ENCODE measurements around the gene NEO1.

The NEO1 gene

DNA sequence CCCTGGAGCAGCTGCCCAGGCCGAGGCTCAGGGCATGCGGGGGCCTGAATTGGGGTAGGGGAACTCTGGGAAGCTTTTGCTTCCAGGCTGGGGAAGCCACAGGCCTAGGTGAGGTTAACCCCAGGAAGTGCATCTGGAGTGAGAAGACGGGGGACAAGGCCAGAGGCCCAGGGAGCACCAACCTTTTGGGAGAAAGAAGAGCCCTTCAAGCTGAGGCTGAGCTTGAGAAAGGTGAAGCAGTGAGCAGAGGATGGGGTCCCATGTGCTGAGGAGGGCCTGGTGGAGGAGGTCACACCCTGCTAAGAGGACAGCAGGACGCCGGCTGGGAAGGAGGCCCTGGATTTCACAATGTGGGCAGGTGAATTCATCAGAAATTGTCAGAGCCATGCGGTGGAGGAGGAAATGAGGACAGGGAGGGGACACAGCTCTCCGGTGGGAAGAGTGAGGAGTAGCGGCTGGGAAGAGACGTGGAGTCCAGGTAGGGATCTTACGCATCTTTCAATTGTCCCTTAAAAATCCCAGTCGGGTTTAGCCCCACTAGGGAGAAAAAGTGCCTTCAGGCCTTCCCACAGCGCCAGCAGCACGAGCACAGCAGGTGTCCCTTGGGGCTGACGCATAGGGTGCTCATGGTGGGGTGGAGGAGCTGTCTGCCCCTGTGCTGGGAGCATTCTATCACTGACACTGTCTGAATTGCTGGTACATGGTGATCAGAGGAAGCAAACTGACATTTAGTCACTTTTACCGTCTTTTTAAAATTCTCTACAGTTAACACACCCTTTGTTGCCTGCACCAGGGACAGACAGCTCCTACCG lies 265.6 kb downstream of the NEO1 start:
- DNase-seq = no peak

DNA sequence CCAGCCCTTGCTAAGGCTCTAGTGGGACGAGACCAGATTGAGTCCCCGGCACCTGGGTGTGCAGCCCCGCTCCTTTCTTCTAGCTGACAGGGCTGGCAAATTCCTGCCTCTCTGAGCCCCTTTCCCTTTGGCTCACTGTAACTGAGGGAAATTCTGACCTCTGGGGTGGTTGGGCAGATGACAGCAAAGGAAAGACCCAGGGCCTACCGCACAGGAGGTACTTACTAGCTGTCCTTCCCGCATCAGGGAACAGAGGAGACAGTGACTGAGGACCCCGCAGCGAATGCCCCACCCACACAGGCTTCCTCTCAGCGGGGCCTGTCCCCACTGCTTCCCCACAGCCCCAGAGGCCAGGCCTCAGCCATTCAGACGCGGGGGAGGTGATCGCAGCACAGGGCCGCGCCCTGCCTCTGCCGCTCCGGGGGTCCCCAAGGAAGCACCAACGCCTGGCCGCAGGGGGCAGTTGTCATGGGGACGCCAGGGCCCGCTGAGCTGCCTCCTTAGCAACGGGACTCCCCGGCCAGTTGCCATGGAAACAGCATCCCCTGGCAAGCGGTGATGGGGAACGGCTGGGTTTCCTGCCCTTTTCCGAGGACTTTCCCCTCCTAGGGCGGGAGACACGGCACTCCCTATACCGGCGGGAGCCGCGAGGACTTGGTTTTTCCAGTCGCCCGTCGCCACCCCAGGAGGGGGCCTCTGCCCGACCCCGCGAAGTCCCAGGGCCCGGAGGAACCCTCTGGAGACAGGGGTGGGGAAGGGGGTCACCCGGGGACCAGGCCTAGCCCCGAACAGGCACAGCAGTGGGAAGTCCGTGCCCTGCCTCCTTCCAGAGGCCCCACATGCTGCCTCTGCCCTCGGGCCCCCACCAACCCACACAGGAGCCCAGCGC lies 266.4 kb downstream of the NEO1 start:
- DNase-seq = no peak

DNA sequence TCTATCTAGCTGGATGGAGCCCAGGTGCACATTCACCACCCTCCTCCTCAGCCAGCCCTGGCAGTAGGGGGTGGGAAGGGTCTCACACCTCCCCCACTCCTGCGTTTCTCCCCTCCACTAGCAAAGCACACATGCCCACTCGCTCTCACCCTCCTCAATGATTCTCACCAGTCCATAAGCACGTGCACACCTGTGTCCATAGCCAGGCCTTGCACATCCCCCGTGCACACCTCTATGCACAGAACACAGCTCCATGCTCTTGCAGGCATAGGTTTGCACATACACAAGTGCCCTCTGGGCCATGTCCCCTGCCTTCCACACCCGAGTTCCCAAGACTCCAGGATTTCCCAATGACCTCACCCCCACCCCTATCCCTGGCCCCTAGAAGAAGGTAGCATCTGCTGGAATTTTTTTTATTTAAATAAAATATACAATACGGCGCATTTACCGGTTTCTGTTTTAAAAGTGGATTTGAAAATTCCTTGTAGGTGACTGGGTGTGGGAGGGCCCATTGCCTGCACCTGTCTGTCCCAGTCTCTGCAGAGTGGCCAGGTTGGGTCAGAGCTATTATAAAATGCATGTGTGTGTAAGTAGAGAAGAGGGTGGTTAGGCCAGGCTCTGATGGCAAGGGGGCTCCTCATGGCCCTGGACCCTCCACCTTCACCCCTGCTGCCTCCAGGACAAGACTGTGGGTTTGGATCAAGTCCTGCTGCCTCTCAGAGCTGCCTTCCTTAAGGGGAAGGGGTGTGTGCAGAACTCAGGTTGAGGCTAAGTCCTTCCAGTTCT lies 267.4 kb downstream of the NEO1 start:
- no peak for DNase-seq

DNA sequence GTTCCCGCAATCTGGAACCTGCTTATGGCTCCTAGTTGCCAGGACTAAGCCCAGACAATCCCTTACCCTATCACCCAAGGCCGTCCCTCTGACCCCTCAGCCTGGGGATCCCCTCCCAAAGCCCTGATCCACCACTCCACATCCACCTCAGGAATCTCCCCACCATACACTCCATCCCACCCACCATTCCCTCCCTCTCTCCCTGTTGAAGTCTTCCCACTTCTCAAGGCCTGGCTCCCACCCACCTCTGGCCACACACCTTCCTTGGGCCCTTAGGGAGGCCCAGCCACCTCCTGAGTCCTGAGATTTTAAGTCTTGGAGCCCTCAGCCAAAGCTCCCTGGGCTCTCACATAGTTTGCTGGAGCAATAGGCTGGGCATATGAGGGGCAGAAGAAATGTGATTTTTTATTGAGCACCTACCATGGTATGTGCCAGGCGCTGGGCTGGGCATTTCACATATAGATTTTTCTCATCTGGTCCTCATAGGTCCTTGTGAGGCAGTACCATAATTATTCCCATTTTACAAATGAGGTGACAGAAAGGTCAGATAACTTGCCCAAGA lies 268.4 kb downstream of the NEO1 start:
- DNase-seq = no peak

DNA sequence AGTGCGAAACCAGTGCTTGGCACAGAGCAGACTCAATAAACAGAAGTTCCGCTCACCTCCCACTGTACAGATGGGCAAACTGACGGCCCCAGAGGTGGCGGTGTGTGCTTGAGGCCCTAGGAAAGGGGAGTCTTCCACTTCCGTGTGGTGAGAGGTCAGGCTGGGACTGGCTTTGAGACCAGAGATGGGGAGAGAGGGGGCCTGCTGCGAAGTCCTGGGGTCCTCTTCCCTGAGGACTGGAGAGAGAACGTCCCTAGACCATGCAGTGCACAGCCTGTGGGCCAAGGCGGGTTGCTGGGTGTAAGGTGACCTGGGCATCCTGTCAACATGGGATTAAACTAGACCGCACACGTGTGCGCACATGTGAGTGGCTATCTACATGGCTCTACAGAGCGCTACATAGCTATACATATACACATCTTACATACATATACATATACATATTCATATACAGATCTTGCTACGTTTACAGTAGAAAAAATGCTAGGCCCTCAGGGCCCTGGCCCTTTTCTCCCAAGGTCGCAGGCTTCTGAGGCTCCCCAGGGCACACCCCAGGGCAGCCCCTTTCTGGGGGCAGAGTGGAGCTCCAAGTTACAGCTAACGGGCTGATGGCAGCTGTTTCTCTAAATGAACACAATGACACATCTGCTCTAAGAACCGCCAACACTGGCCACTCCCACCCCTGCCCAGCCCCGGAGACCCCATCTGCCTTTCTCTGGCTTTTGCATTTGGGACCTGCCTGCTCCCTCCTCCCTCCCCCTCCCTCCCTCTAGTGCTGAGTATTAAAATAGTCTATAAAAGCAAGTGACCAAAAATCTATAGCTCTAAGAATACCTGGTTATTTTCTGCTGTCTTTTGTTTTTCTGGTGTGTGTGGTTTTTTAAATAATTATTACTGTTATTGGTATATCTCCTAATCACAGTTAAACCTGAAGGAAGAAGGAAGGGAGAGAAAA lies 269.5 kb downstream of the NEO1 start:
- DNase-seq = no peak

GRCh38 chr15:73322665-73323373 lies 270.6 kb downstream of the NEO1 start:
- no peak for DNase-seq

GRCh38 chr15:73323374-73323955 lies 271.2 kb downstream of the NEO1 start:
- DNase-seq = no peak

- DNase-seq = no peak
Measured at GRCh38 chr15:73323956-73324355, 271.7 kb downstream of the NEO1 start.

- DNase-seq = no peak
Measured at GRCh38 chr15:73324496-73325170, 272.4 kb downstream of the NEO1 start.

DNA sequence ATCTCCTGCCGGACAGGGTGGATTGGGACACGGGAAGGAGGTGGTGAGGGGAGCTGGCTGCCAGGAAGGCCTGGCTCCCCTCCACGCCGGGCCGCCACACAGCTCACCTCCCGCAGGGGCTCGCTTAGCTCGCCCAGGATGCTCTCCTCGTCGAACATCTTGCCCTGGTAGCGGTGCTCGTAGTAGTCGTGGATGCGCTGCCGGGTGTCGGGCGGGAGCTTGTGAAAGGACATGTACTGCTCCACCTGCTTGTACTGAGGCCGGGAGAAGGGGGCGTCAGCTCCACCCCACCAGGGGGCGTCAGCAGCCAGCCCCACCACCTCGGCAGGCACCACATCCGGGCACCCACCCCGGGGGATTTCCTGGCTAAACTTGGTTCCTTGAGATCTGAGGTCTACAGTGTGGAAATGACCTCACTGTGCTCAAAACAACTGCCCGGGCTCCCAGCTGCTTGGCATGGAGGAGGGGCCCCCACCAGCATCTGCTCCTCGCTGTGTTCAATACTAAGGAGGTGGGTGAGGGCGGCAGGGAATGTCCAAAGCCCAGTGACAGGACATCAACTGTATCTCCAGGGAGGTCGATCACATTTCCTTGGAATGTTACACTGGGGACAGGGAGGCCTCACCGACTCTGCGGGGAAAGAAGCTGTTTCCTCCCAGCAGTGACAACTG lies 273.1 kb downstream of the NEO1 start:
- DNase-seq = no peak

- DNase-seq = no peak
Measured at GRCh38 chr15:73326157-73326556, 273.9 kb downstream of the NEO1 start.

DNA sequence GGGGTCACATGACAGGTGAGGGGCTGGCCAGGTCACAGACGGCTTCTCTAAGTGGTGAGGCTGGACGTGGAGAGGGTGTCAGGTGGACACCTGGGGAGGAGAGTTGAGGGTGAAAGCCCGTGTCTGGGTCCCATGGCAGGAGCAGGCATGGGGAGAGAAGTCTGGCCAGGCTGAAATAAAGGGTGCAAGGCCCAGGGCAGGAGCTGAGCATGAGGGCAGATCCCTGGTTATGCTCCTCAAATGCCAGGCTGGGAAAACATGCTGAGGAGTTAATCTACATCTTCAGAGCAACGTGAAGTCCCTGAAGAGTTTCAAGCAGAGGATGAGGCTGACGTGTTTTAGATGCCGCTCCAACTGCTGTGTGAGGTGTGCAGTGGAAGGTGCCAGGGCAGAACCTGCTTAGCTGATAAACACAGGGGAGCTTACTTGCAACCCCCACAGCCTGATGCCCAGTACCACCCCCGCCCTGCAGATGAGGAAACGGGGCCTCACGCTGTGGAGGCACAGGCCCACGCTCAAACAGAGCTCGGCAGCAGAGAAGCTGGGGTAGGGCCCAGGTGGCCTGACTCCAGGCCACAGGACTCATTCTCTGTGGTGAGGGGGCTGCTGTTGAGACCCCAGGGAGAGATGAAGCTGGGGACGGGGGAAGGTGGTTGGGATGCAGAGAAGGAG lies 276.0 kb downstream of the NEO1 start:
- no peak for DNase-seq

- no peak for DNase-seq
Measured at GRCh38 chr15:73328981-73329380, 276.7 kb downstream of the NEO1 start.

DNA sequence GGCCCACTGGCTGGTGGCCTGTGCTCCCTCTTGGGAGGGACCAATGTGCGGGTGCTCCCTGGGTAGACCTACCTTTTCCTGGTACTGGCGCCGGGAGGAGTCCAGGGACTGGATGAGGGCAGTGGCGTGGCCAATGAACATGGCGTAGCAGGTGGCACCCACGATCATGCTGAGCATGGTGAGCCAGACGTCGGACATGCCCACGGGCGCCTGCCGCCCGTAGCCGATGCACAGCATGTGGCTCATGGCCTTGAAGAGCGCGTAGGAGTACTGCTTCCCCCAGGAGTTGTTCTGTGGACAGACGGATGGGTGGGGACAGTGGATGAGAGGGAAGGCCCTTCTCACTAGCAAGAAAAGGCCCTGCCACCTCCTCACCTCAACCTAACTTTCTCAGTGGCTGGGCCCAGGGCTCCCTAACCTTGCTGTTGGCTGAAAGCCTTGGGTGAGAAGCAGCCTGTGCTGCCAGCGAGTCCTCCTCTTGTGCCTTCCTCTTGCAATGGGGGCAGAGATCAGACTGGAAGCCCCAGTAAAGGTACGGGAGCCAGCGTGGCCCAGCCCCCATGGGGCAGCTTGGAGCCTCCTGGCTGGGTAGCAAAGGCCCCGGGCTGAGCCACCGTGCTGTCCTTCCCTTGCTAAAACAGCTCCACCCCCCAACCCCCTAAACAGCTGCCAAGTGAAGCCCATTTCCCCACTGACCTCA lies 277.4 kb downstream of the NEO1 start:
- no peak for DNase-seq

GRCh38 chr15:73330206-73331051 lies 278.2 kb downstream of the NEO1 start:
- no peak for DNase-seq

- no peak for DNase-seq
Measured at GRCh38 chr15:73331501-73331900, 279.2 kb downstream of the NEO1 start.

Data from bone marrow (tissue), 2 donors.